Measurements from ENCODE around the gene SH3BP5L. TPM values are rescaled to one million over a fixed set of nuclear protein-coding genes. Genes with fewer than 3 reads are reported as not detected.

SH3BP5L gene
- total and polyA plus RNA-seq, 2 of the 8 experiments (the other 6 are each of a cell fraction or from before 2014, with no cell fraction given), result 20.2 to 28.4 TPM

DNA sequence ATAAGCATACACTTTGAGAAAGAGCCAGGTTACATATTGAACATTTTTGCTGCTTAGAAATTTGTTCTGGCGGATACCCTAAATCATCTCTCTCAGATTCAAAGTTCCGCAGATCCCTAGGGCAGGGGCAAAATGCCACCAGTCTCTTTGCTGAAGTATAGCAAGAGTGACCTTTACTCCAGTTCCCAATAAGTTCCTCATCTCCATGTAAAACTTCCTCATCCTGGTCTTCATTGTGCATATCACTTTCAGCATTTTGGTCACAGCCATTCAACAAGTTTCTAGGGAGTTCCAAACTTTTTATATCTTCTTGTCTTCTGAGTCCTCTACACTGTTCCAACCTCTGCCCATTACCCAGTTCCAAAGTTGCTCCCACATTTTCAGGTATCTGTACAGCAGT, 46.8 kb downstream of the SH3BP5L start:
- no peaks in the 10 kb centered on the region for H3K27me3 ChIP-seq (replicated peaks in 1 of 4; ENCODE audit: control insufficient read depth in 3 of 4, extremely low read depth in 1 of 4, insufficient read depth in 3 of 4, low read length in 3 of 4)
- no peaks in the 10 kb centered on the region for H3K36me3 ChIP-seq (ENCODE audit: control insufficient read depth in 2 of 4, insufficient read depth in 4 of 4, low read length in 3 of 4)
- WGBS, 2 experiments (ENCODE audit: extremely low coverage in 1 of 2, insufficient coverage in 1 of 2, insufficient read length in 1 of 2, insufficient replicate concordance in 2 of 2, low coverage in 1 of 2, low lambda C conversion rate in 2 of 2, missing lambda C conversion rate in 1 of 2), result 86% methylated on average over 2 of the region's 2 CpGs; no CpG with 5 or more reads in 1 of the 2 experiments
- no peak overlapping the region for H3K4ac ChIP-seq (replicated peaks; ENCODE audit: insufficient read length, low read depth, low read length)
- H2BK120ac ChIP-seq (replicated peaks; ENCODE audit: low read depth, low read length), result no peak overlapping the region
- no peak overlapping the region for H2BK15ac ChIP-seq (ENCODE audit: low read length)
- FAIRE-seq (no peak), DNase-seq (ENCODE audit: low read depth in 1 of 2, low spot score in 2 of 2) (no peak)
- H2AK5ac ChIP-seq (ENCODE audit: low read depth, low read length), result no peak overlapping the region
- no peak overlapping the region for H3K27ac ChIP-seq (ENCODE audit: low read depth, low read length)
- H3K79me1 ChIP-seq (ENCODE audit: low read depth, low read length), result no peaks in the 10 kb centered on the region
- no peaks in the 10 kb centered on the region for H3K4me1 ChIP-seq (replicated peaks in 1 of 4; ENCODE audit: control insufficient read depth in 3 of 4, insufficient read depth in 4 of 4, low read length in 3 of 4)
- no peak overlapping the region for H3K56ac ChIP-seq (replicated peaks; ENCODE audit: insufficient read length, low read depth, low read length)
- no peak overlapping the region for H2BK5ac ChIP-seq (ENCODE audit: low read depth, low read length)
- H3K4me3 ChIP-seq (ENCODE audit: extremely low read depth in 1 of 4, insufficient read depth in 2 of 4, low read depth in 3 of 4, low read length in 4 of 4), result no peak overlapping the region
- H3K23me2 ChIP-seq (ENCODE audit: low read depth, low read length), result no peaks in the 10 kb centered on the region
- no peak overlapping the region for H3K9ac ChIP-seq (replicated peaks in 1 of 4; ENCODE audit: extremely low read depth in 1 of 4, low read depth in 3 of 4, low read length in 3 of 4)
- ChIA-PET POLR2A (ENCODE audit: partially characterized antibody) (no interaction called here), CTCF (ENCODE audit: partially characterized antibody) (no interaction called here)
- H3K9me3 ChIP-seq (ENCODE audit: insufficient read depth in 2 of 2, low read depth in 1 of 2, low read length in 1 of 2), result peaks cover 75 to 82% of the 10 kb centered on the region in 2 experiments
- no peaks in the 10 kb centered on the region for H4K20me1 ChIP-seq (replicated peaks in 1 of 2; ENCODE audit: control insufficient read depth in 1 of 2, insufficient read depth in 2 of 2, low read length in 2 of 2)
- H4K91ac ChIP-seq (replicated peaks; ENCODE audit: insufficient read length, low read length), result no peak overlapping the region
- no peaks in the 10 kb centered on the region for H3K79me2 ChIP-seq (ENCODE audit: control insufficient read depth in 1 of 2, insufficient read depth in 2 of 2, low read length in 2 of 2)
- no peak overlapping the region for H2BK20ac ChIP-seq (ENCODE audit: low read length)
- H4K8ac ChIP-seq (ENCODE audit: extremely low read depth, insufficient read depth, low read length), result no peak overlapping the region
- no peak overlapping the region for H4K5ac ChIP-seq (ENCODE audit: insufficient read length, low read depth, low read length)
- no peak overlapping the region for H3K4me2 ChIP-seq (ENCODE audit: insufficient read depth in 1 of 2, low read depth in 2 of 2, low read length in 2 of 2)
- no peak overlapping the region for H3K14ac ChIP-seq (ENCODE audit: insufficient read length)
- H2BK12ac ChIP-seq (ENCODE audit: low read depth, low read length), result no peak overlapping the region
- H3K18ac ChIP-seq (ENCODE audit: extremely low read depth, low read length), result no peak overlapping the region
- no peak overlapping the region for H3K23ac ChIP-seq (ENCODE audit: insufficient read length)
- no peak overlapping the region for H2AFZ ChIP-seq (ENCODE audit: low read length)
- TF ChIP-seq TEAD4 (IDR thresholded peaks at IDR 0.05; ENCODE audit: low read depth, low read length), result no peak
- no peak for TF ChIP-seq BRCA1 (IDR thresholded peaks at IDR 0.05; ENCODE audit: low read depth, low read length)
- no peak for TF ChIP-seq EGR1 (IDR thresholded peaks at IDR 0.05; ENCODE audit: borderline replicate concordance, low read depth, low read length)
- no peak for TF ChIP-seq CBX5 (IDR thresholded peaks at IDR 0.05; ENCODE audit: low read depth, low read length)
- TF ChIP-seq CBX8 (IDR thresholded peaks at IDR 0.05; ENCODE audit: borderline replicate concordance, low read depth, low read length), result no peak
- no peak for TF ChIP-seq RAD21 (IDR thresholded peaks at IDR 0.05 in 1 of 2, conservative IDR thresholded peaks at IDR 0.05 in 1 of 2; ENCODE audit: low read depth in 2 of 2, low read length in 2 of 2)
- TF ChIP-seq TBP (IDR thresholded peaks at IDR 0.05; ENCODE audit: low read depth, low read length), result no peak
- no peak for TF ChIP-seq GTF2F1 (IDR thresholded peaks at IDR 0.05; ENCODE audit: borderline replicate concordance, low read depth, low read length)

Data from H1 (cell line).